ENCODE data around the gene SPPL3.

DNA sequence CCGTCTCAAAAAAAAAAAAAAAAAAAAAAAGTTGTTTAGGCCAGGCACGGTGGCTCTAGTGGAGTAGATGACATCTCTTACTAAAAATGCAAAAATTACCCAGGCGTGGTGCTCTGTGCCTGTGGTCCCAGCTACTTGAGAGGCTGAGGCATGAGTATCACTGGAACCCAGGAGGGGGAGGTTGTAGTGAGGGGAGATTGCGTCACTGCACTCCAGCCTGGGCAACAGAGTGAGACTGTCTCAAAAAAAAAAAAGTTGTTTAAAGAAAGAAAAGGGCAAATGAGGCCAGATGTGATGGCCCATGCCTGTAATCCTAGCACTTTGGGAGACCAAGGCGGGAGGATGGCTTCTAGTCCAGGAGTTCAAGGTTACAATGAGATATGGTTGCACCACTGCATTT lies 36.6 kb upstream of the SPPL3 start:
- TF ChIP-seq, protein P1, sequence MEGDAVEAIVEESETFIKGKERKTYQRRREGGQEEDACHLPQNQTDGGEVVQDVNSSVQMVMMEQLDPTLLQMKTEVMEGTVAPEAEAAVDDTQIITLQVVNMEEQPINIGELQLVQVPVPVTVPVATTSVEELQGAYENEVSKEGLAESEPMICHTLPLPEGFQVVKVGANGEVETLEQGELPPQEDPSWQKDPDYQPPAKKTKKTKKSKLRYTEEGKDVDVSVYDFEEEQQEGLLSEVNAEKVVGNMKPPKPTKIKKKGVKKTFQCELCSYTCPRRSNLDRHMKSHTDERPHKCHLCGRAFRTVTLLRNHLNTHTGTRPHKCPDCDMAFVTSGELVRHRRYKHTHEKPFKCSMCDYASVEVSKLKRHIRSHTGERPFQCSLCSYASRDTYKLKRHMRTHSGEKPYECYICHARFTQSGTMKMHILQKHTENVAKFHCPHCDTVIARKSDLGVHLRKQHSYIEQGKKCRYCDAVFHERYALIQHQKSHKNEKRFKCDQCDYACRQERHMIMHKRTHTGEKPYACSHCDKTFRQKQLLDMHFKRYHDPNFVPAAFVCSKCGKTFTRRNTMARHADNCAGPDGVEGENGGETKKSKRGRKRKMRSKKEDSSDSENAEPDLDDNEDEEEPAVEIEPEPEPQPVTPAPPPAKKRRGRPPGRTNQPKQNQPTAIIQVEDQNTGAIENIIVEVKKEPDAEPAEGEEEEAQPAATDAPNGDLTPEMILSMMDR (IDR thresholded peaks at IDR 0.05) = no peak
- TF ChIP-seq YY1 (IDR thresholded peaks at IDR 0.05; ENCODE audit: low read depth) (no peak), POLR2AphosphoS5 (IDR thresholded peaks at IDR 0.05; ENCODE audit: low read depth, low read length) (no peak)
